RWPE2 (cell line): Measurements from ENCODE around the gene CDK11B.

Experiments used
- ATAC-seq: fragments of 200-7000 bp; cut with Tn5 transposase; 3 replicates; pipeline ENCODE4 v1.9.1; 2021; ENCODE audit warnings: low read depth
- DNase-seq: peaks from one replicate; pipeline ENCODE4 v3.0.0-alpha.2; 2020; ENCODE audit warnings: low spot score
- H3K27ac ChIP-seq: fragments of 450-650 bp; 2 replicates; pipeline ENCODE4 v1.5.1; 2017; ENCODE audit warnings: mild to moderate bottlenecking; ENCODE audit not compliant: poor library complexity, severe bottlenecking
- H3K27me3 ChIP-seq: fragments of 250-450 bp; sonication (Bioruptor Pico); 2 replicates; pipeline ENCODE4 v1.5.1; 2021; ENCODE audit warnings: mild to moderate bottlenecking, moderate library complexity; ENCODE audit not compliant: insufficient read depth, poor library complexity, severe bottlenecking
- H3K36me3 ChIP-seq: fragments of 250-450 bp; sonication (Bioruptor Pico); 2 replicates; pipeline ENCODE4 v1.5.1; 2020; ENCODE audit warnings: low read depth, mild to moderate bottlenecking, moderate library complexity
- H3K4me1 ChIP-seq: fragments of 250-450 bp; sonication (Bioruptor Pico); 2 replicates; pipeline ENCODE4 v1.5.1; 2021; ENCODE audit warnings: mild to moderate bottlenecking, moderate library complexity; ENCODE audit not compliant: insufficient read depth, poor library complexity, severe bottlenecking
- H3K4me3 ChIP-seq: fragments of 250-450 bp; sonication (Bioruptor Pico); 2 replicates; pipeline ENCODE4 v1.5.1; 2021; ENCODE audit warnings: mild to moderate bottlenecking, moderate library complexity; ENCODE audit not compliant: severe bottlenecking
- H3K9me3 ChIP-seq: fragments of 250-450 bp; sonication (Bioruptor Pico); 2 replicates; pipeline ENCODE4 v1.5.1; 2021; ENCODE audit warnings: mild to moderate bottlenecking, moderate library complexity; ENCODE audit not compliant: severe bottlenecking
- CTCF ChIP-seq: fragments of 450-650 bp; IDR thresholded peaks from one replicate; pipeline ENCODE4 v1.5.1; 2017; ENCODE audit warnings: mild to moderate bottlenecking, moderate library complexity; ENCODE audit not compliant: poor library complexity, severe bottlenecking

Gene CDK11B

DNA sequence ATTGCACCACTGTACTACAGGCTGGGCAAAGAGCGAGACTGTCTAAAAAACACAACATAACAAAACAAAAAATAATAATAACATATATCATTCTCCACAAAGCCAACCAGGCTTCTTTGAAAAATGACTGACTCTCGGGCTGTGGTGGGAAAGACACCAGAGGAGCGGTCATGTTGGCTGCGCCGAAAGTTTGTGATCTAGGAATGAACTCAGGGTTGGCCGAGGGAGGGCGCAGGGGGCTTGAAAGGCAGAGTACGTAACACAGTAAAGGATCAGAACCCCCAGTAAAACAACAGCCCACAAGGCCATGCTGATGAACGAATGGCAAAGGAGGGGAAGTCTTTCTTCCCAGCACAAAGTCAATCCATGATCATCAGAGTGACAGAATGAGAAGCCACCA lies 29.0 kb upstream of the CDK11B start:
- peaks cover 8% of the 10 kb centered on the region for H3K4me1 ChIP-seq
- H3K4me3 ChIP-seq, result no peak overlapping the region
- no peak for TF ChIP-seq CTCF
- no peaks in the 10 kb centered on the region for H3K36me3 ChIP-seq
- no peak overlapping the region for H3K27ac ChIP-seq
- no peaks in the 10 kb centered on the region for H3K9me3 ChIP-seq
- DNase-seq, result peak; percentile 19
- H3K27me3 ChIP-seq, result no peaks in the 10 kb centered on the region
- no peak for ATAC-seq

DNA sequence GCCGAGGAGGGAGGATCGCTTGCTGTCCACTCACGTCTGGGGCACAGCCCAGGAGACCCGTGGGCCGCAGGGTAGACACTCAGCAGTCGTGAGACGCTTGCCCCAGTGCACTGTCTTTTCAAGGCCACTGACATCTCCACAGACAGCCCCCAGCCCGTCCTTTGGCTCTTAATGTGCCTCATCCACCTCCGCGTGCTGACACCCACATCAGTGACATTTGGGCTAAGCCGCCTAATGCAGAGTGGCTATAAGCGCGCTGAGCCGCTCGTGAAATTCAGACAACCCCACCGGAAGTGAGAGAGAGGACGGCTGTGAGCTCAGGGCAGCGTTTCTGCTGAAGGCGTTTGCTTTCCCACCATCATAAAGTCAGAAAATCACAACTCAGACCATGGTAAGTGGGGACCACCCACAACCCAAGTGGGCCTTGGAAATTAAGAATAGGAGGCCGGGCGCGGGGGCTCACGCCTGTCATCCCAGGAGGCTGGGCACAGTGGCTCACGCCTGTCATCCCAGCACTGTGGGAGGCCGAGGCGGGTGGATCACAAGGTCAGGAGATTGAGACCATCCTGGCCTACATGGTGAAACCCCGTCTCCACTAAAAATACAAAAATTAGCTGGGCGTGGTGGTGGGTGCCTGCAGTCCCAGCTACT lies 25.4 kb upstream of the CDK11B start:
- H3K4me1 ChIP-seq, result peaks cover 8% of the 10 kb centered on the region
- DNase-seq (peak; percentile 44), ATAC-seq (no peak)
- H3K4me3 ChIP-seq, result no peak overlapping the region
- no peak for TF ChIP-seq CTCF
- H3K27ac ChIP-seq, result no peak overlapping the region
- no peaks in the 10 kb centered on the region for H3K27me3 ChIP-seq
- no peaks in the 10 kb centered on the region for H3K9me3 ChIP-seq
- H3K36me3 ChIP-seq, result no peaks in the 10 kb centered on the region

- no peaks in the 10 kb centered on the region for H3K36me3 ChIP-seq
- no peak overlapping the region for H3K4me3 ChIP-seq
- ATAC-seq (no peak), DNase-seq (peak; percentile 44)
- no peak for TF ChIP-seq CTCF
- H3K4me1 ChIP-seq, result peaks cover 8% of the 10 kb centered on the region
- no peaks in the 10 kb centered on the region for H3K27me3 ChIP-seq
- no peaks in the 10 kb centered on the region for H3K9me3 ChIP-seq
- H3K27ac ChIP-seq, result no peak overlapping the region
Observed at GRCh38 chr1:1683104-1683905, 24.5 kb upstream of the CDK11B start.

GRCh38 chr1:1680912-1681273 lies 22.1 kb upstream of the CDK11B start:
- ATAC-seq (no peak), DNase-seq (peak; percentile 36)
- Histone ChIP-seq H3K27ac (no peak overlapping the region), H3K4me1 (no peaks in the 10 kb centered on the region), H3K36me3 (no peaks in the 10 kb centered on the region), H3K9me3 (no peaks in the 10 kb centered on the region), H3K27me3 (no peaks in the 10 kb centered on the region), H3K4me3 (no peak overlapping the region)
- no peak for TF ChIP-seq CTCF
